ENCODE data around the gene EREG. TPM values are rescaled to one million over a fixed set of nuclear protein-coding genes. Genes with fewer than 3 reads are reported as not detected.

The EREG gene
- total RNA-seq, 1 experiment from 2014 or later: 34.0 TPM

GRCh38 chr4:74412225-74412624 lies 47.3 kb downstream of the EREG start:
- H3K4me1 Mint-ChIP-seq (ENCODE audit: insufficient read depth, unreplicated experiment): peaks cover 55% of the 10 kb centered on the region
- H3K27me3 Mint-ChIP-seq (ENCODE audit: insufficient read depth, unreplicated experiment): no peaks in the 10 kb centered on the region
- BruUV-seq (replicated peaks): no TSS peak
- ChIA-PET POLR2A (interaction anchor here (0.6 to 9.0 kb wide), 5 partner anchors 16 to 103 kb away, joined by 3 to 217 read pairs (median 52); partner anchors contain the start of gene AREG), CTCF (interaction anchor here (1.7 kb wide), 1 partner anchor 33 kb away, joined by 6 read pairs; no protein-coding TSS in a partner anchor)
- H3K36me3 Mint-ChIP-seq (ENCODE audit: insufficient read depth, unreplicated experiment): no peaks in the 10 kb centered on the region
- no peak for DNase-seq (ENCODE audit: unreplicated experiment)
- intact Hi-C loops (cut with micrococcal nuclease): no loop called here
- no peak overlapping the region for H3K27ac Mint-ChIP-seq (ENCODE audit: low read depth, unreplicated experiment)
- no peak for TF ChIP-seq CTCF (IDR thresholded peaks at IDR 0.05; ENCODE audit: unreplicated experiment)
- H3K4me3 Mint-ChIP-seq (ENCODE audit: unreplicated experiment): no peak overlapping the region
- H3K9me3 Mint-ChIP-seq (ENCODE audit: unreplicated experiment): no peaks in the 10 kb centered on the region

GRCh38 chr4:74413265-74413664 lies 48.3 kb downstream of the EREG start:
- Mint-ChIP-seq H3K4me1 (ENCODE audit: insufficient read depth, unreplicated experiment) (peaks cover 61% of the 10 kb centered on the region), H3K9me3 (ENCODE audit: unreplicated experiment) (no peaks in the 10 kb centered on the region), H3K36me3 (ENCODE audit: insufficient read depth, unreplicated experiment) (no peaks in the 10 kb centered on the region), H3K4me3 (ENCODE audit: unreplicated experiment) (no peak overlapping the region), H3K27me3 (ENCODE audit: insufficient read depth, unreplicated experiment) (no peaks in the 10 kb centered on the region), H3K27ac (ENCODE audit: low read depth, unreplicated experiment) (peak overlapping the region; percentile 77)
- CTCF ChIA-PET: no interaction called here
- intact Hi-C loops (cut with micrococcal nuclease): no loop called here
- TF ChIP-seq CTCF (IDR thresholded peaks at IDR 0.05; ENCODE audit: unreplicated experiment): no peak
- no TSS peak for BruUV-seq (replicated peaks)
- DNase-seq (ENCODE audit: unreplicated experiment): no peak
- POLR2A ChIA-PET: interaction anchor here (0.7 to 9.0 kb wide), 4 partner anchors 31 to 92 kb away, joined by 3 to 217 read pairs (median 87); partner anchors contain the start of gene AREG

- H3K9me3 Mint-ChIP-seq (ENCODE audit: unreplicated experiment): no peaks in the 10 kb centered on the region
- intact Hi-C loops (cut with micrococcal nuclease): no loop called here
- peak overlapping the region; percentile 77 for H3K27ac Mint-ChIP-seq (ENCODE audit: low read depth, unreplicated experiment)
- peak; percentile 50 for DNase-seq (ENCODE audit: unreplicated experiment)
- no peak for TF ChIP-seq CTCF (IDR thresholded peaks at IDR 0.05; ENCODE audit: unreplicated experiment)
- no peaks in the 10 kb centered on the region for H3K36me3 Mint-ChIP-seq (ENCODE audit: insufficient read depth, unreplicated experiment)
- H3K4me3 Mint-ChIP-seq (ENCODE audit: unreplicated experiment): no peak overlapping the region
- no TSS peak for BruUV-seq (replicated peaks)
- peaks cover 63% of the 10 kb centered on the region for H3K4me1 Mint-ChIP-seq (ENCODE audit: insufficient read depth, unreplicated experiment)
- POLR2A ChIA-PET: interaction anchor here (0.6 to 7.5 kb wide), 12 partner anchors 9 to 130 kb away, joined by 3 to 217 read pairs (median 4); partner anchors contain the start of genes AREG and EPGN
- CTCF ChIA-PET: interaction anchor here (1.0 to 2.3 kb wide), 4 partner anchors 30 to 94 kb away, joined by 4 to 7 read pairs (median 5); partner anchors contain the start of gene AREG
- no peaks in the 10 kb centered on the region for H3K27me3 Mint-ChIP-seq (ENCODE audit: insufficient read depth, unreplicated experiment)
Observed at GRCh38 chr4:74414149-74414809, 49.3 kb downstream of the EREG start.

- Mint-ChIP-seq H3K4me1 (ENCODE audit: insufficient read depth, unreplicated experiment) (peaks cover 55% of the 10 kb centered on the region), H3K36me3 (ENCODE audit: insufficient read depth, unreplicated experiment) (no peaks in the 10 kb centered on the region), H3K4me3 (ENCODE audit: unreplicated experiment) (no peak overlapping the region), H3K9me3 (ENCODE audit: unreplicated experiment) (no peaks in the 10 kb centered on the region), H3K27ac (ENCODE audit: low read depth, unreplicated experiment) (peak overlapping the region; percentile 77), H3K27me3 (ENCODE audit: insufficient read depth, unreplicated experiment) (no peaks in the 10 kb centered on the region)
- intact Hi-C loops (cut with micrococcal nuclease): no loop called here
- peak; percentile 68 for DNase-seq (ENCODE audit: unreplicated experiment)
- ChIA-PET CTCF (interaction anchor here (0.8 to 2.3 kb wide), 7 partner anchors 10 to 116 kb away, joined by 3 to 7 read pairs (median 4); no protein-coding TSS in a partner anchor), POLR2A (interaction anchor here (0.8 to 7.5 kb wide), 12 partner anchors 8 to 169 kb away, joined by 3 to 217 read pairs (median 6); partner anchors contain the start of genes AREG and EPGN)
- TF ChIP-seq CTCF (IDR thresholded peaks at IDR 0.05; ENCODE audit: unreplicated experiment): no peak
- BruUV-seq (replicated peaks): TSS peak; percentile 67
Observed at GRCh38 chr4:74415602-74416300, 50.8 kb downstream of the EREG start.
